ENCODE results near the gene EFCAB8.
A peak's percentile ranks its signal among the peaks of the same experiment; 100 is the strongest.

EFCAB8 gene

DNA sequence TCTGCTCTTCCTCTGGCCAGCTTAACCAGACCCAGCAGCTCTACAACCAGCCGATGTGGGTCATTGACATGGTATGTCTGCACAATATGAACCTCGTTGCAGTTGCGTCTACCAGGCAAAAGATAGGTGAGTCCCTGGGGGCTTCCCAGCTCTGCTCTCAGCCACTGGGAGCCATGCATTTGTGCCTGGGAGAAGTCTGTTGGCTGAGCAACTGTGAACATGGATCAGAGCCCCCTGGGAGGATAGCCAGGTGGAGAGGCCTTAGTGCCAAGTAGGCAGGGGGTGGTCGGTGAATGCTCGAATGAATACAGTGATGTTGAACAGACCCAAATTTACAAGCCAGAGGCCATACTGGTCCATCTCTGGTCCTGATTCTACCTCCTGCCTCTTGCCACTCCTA, 30.6 kb downstream of the EFCAB8 start:
- no peak overlapping the region for H3K4me3 ChIP-seq (ENCODE audit: low read depth, low read length)
- H3K27ac ChIP-seq = no peak overlapping the region
- in situ Hi-C loops (cut with HindIII; ENCODE audit: low pct_ligation_motif_present, low sequenced_read_pairs) = no loop called here
- no peaks in the 10 kb centered on the region for H3K36me3 ChIP-seq (replicated peaks)
- H3K27me3 ChIP-seq (replicated peaks) = no peaks in the 10 kb centered on the region
- no peak for DNase-seq
- TF ChIP-seq, protein P1, sequence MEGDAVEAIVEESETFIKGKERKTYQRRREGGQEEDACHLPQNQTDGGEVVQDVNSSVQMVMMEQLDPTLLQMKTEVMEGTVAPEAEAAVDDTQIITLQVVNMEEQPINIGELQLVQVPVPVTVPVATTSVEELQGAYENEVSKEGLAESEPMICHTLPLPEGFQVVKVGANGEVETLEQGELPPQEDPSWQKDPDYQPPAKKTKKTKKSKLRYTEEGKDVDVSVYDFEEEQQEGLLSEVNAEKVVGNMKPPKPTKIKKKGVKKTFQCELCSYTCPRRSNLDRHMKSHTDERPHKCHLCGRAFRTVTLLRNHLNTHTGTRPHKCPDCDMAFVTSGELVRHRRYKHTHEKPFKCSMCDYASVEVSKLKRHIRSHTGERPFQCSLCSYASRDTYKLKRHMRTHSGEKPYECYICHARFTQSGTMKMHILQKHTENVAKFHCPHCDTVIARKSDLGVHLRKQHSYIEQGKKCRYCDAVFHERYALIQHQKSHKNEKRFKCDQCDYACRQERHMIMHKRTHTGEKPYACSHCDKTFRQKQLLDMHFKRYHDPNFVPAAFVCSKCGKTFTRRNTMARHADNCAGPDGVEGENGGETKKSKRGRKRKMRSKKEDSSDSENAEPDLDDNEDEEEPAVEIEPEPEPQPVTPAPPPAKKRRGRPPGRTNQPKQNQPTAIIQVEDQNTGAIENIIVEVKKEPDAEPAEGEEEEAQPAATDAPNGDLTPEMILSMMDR (IDR thresholded peaks at IDR 0.05; ENCODE audit: low read depth, low read length, missing control alignments) = no peak

DNA sequence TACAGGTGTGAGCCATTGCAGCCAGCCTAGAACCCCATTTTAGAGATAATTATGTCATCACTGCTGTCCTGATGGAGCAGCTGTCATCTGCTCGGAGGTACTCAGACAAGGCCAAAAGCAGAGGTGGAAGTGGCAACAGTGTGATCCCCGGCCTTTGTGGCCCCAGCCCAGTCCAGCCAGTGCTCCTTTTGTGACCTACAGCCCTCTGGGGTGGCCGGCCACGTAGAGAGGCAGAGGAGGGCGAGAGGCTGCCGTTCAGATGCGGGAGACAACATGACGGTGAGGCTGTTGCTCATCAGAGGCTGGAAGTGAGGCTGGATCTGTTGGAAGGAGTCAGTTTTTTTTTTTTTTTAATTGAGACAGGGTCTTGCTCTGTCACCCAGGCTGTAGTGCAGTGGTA, 32.8 kb downstream of the EFCAB8 start:
- in situ Hi-C loops (cut with HindIII; ENCODE audit: low pct_ligation_motif_present, low sequenced_read_pairs) = no loop called here
- no peak for DNase-seq
- no peak overlapping the region for H3K4me3 ChIP-seq (ENCODE audit: low read depth, low read length)
- H3K27me3 ChIP-seq (replicated peaks) = no peaks in the 10 kb centered on the region
- no peak overlapping the region for H3K27ac ChIP-seq
- no peaks in the 10 kb centered on the region for H3K36me3 ChIP-seq (replicated peaks)
- TF ChIP-seq, protein P1 (IDR thresholded peaks at IDR 0.05; ENCODE audit: low read depth, low read length, missing control alignments) = no peak

DNA sequence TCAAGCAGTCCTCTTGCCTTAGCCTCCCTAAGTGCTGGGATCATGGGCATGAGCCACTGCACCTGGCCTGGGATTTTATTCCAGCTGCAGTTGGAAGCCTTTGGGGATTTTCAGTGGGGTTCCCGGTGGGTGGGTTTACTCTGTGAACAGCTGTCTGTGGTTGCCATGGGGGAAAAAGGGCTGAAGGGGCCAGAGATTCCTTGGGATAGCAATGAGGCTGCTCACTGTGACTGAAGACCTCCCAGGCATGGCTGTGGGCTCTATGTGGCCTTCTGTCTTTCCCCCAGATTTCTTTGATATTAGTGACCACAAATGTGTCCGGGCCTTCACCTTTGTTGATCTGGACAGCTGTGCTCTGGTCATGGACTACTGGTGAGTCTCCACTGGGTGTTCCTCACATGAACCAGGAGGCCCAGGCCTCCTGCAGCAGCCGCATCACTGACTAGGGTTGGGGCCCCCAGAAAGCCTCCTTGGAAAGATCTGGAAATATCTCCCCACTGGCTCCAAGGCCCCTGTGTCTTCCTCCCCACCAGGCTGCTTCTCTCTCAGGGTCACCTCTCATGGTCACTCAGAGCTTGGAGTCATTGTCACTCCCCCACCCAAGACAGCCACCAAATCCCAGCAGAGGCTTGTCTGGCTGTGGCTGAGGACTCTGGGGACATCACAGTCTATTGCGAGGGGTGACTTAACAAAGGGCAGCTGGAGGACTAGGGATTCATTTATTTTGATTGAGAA, 33.4 kb downstream of the EFCAB8 start:
- no peaks in the 10 kb centered on the region for H3K36me3 ChIP-seq (replicated peaks)

DNA sequence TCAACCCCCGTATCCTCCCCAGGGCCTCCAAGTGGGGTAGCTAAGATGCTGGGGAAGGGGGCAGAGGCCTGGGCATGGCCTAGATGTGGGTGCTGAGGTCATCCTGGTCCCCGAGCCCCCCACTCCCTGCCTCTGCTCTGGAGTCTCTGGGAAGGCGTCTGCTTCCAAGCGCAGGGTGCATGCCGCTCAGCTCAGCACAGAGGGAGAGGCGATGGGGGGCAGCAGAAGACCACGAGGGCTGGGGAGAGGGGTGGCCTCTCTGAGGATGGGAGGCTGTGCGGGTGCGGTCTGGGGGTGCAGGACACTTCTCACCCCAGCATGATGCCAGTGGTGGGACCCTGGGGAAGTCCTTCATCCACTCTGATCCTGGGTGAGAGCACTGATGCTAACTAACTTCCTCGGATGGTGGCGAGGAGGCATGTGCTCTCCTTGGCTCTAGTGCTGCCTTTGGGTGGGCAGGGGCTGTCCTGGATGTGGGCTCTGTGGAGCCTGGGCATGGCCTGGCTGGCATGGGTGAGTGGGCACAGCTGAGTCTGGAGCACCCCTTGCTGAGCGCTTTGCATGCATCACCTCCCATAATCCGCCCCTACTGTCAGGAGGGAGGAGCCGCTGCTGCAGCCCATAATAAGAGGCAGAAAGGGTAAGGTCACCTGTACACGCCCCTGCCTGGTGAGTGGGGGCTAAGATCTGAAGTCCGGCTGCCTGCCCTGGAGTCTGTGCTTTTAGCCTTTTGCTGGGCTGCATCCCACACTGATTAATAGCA, 34.7 kb downstream of the EFCAB8 start:
- H3K36me3 ChIP-seq (replicated peaks) = no peaks in the 10 kb centered on the region
- DNase-seq = no peak
- H3K27ac ChIP-seq = no peak overlapping the region
- no peak overlapping the region for H3K4me3 ChIP-seq (ENCODE audit: low read depth, low read length)
- in situ Hi-C loops (cut with HindIII; ENCODE audit: low pct_ligation_motif_present, low sequenced_read_pairs) = no loop called here
- H3K27me3 ChIP-seq (replicated peaks) = no peaks in the 10 kb centered on the region
- TF ChIP-seq, protein P1 (IDR thresholded peaks at IDR 0.05; ENCODE audit: low read depth, low read length, missing control alignments) = no peak

More for the DNA sequence above, 33.4 kb downstream of the EFCAB8 start:
- H3K4me3 ChIP-seq (ENCODE audit: low read depth, low read length) = no peak overlapping the region
- in situ Hi-C loops (cut with HindIII; ENCODE audit: low pct_ligation_motif_present, low sequenced_read_pairs) = no loop called here
- no peak overlapping the region for H3K27ac ChIP-seq
- DNase-seq = no peak
- no peaks in the 10 kb centered on the region for H3K27me3 ChIP-seq (replicated peaks)
- TF ChIP-seq, protein P1 (IDR thresholded peaks at IDR 0.05; ENCODE audit: low read depth, low read length, missing control alignments) = no peak

DNA sequence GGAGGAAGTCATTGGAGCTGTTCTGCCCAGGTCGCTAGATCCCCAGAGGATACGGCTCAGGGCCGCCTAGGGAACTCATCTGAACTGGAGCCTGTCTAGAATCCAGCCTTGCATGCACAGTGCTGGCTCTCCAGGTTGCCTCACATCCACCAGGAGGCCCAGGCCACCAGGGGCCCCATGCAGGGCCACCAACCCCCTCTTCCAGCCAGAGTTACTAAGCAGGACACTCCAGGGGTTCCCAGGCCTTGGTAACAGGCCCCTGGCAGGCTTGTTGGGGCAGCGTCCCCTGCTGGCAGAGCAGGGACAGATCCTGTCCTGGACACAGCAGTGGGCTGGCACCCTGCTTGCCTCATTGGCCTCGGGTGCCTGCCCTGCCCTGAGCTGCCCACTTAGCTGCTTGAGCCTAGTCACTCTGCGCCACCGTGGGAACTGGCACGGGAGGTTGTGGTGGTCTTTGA, 35.3 kb downstream of the EFCAB8 start:
- peak; percentile 13 for DNase-seq
- Histone ChIP-seq H3K27ac (no peak overlapping the region), H3K27me3 (replicated peaks) (no peaks in the 10 kb centered on the region), H3K4me3 (ENCODE audit: low read depth, low read length) (no peak overlapping the region), H3K36me3 (replicated peaks) (no peaks in the 10 kb centered on the region)
- in situ Hi-C loops (cut with HindIII; ENCODE audit: low pct_ligation_motif_present, low sequenced_read_pairs) = no loop called here
- TF ChIP-seq, protein P1 (IDR thresholded peaks at IDR 0.05; ENCODE audit: low read depth, low read length, missing control alignments) = peak; percentile 71
